SK-N-SH (cell line): ENCODE data around the gene ATRN. TPM values are rescaled to one million over a fixed set of nuclear protein-coding genes. Genes with fewer than 3 reads are reported as not detected.
"Not testable (repeated sequence)": the region's sequence is repeated elsewhere in the genome, so short reads cannot be mapped to it uniquely, and the experiment has no call there.

Experiments
- CTCF ChIA-PET: fragments of 300-600, 350-600 bp; formaldehyde crosslinking; extraction: SDS; loops from one replicate; lab custom pipeline; 2021; lab: Yijun Ruan, JAX
- POLR2A ChIA-PET: fragments of 350-600 bp; sonication (Branson Sonifier 250); formaldehyde crosslinking; extraction: SDS; loops from one replicate; lab custom pipeline; 2020; ENCODE audit warnings: antibody characterized with exemption, inconsistent platforms; lab: Yijun Ruan, JAX
- DNase-seq: peaks from one replicate; pipeline ENCODE4 v3.0.0; 2012
- H2AFZ ChIP-seq: fragments of 200-600 bp; sonication (generic); 2 replicates; pipeline ENCODE4 v1.8.1; 2016; ENCODE audit warnings: antibody characterized with exemption, mild to moderate bottlenecking, low read depth
- H3F3A ChIP-seq: fragments of 200-600 bp; sonication (generic); replicated peaks from 2 replicates; pipeline ENCODE3; 2016; ENCODE audit warnings: antibody characterized with exemption, mild to moderate bottlenecking; ENCODE audit not compliant: insufficient read depth
- H3K27ac ChIP-seq, 2 experiments: fragments of 200-500 bp in 1 of 2; fragments of 200-600 bp in 1 of 2; sonication (Bioruptor generic) in 1 of 2; sonication (generic), shearing (Covaris generic) in 1 of 2; 2 replicates each; pipeline versions ENCODE4 v1.5.1 to v1.6.1; 2014 to 2016; ENCODE audit warnings: low read depth in 2 of 2, inconsistent platforms in 1 of 2, low read length in 1 of 2, mild to moderate bottlenecking in 1 of 2, mixed read lengths in 1 of 2
- H3K27me3 ChIP-seq: fragments of 200-600 bp; sonication (generic), shearing (Covaris generic); 2 replicates; pipeline ENCODE4 v1.6.1; 2016; ENCODE audit warnings: mixed run types; ENCODE audit not compliant: insufficient read depth
- H3K36me3 ChIP-seq, 2 experiments: fragments of 200-500 bp in 1 of 2; fragments of 200-600 bp in 1 of 2; sonication (Bioruptor generic) in 1 of 2; sonication (generic) in 1 of 2; replicated peaks in 1 of 2; 2 replicates each; pipeline versions ENCODE3 to v1.5.1; 2014 to 2016; ENCODE audit warnings: low read length in 1 of 2, mild to moderate bottlenecking in 1 of 2; ENCODE audit not compliant: insufficient read depth in 2 of 2, control insufficient read depth in 1 of 2
- H3K4me1 ChIP-seq, 2 experiments: fragments of 200-500 bp in 1 of 2; fragments of 200-600 bp in 1 of 2; sonication (Bioruptor generic) in 1 of 2; sonication (generic), shearing (Covaris generic) in 1 of 2; 2 replicates each; pipeline versions ENCODE4 v1.5.1 to v1.6.1; 2014 to 2016; ENCODE audit warnings: low read depth in 1 of 2, low read length in 1 of 2, mixed run types in 1 of 2; ENCODE audit not compliant: insufficient read depth in 2 of 2, control insufficient read depth in 1 of 2
- H3K4me2 ChIP-seq: fragments of 200-600 bp; sonication (generic), shearing (Covaris generic); 2 replicates; pipeline ENCODE4 v1.6.1; 2017; ENCODE audit warnings: mixed run types
- H3K4me3 ChIP-seq, 2 experiments: fragments of 200-500 bp in 1 of 2; fragments of 200-600 bp in 1 of 2; sonication (Bioruptor generic) in 1 of 2; sonication (generic), shearing (Covaris generic) in 1 of 2; 2 replicates each; pipeline versions ENCODE4 v1.5.1 to v1.8.1; 2014 to 2016; ENCODE audit warnings: low read depth in 2 of 2, inconsistent platforms in 1 of 2, low read length in 1 of 2, mild to moderate bottlenecking in 1 of 2, mixed read lengths in 1 of 2, moderate library complexity in 1 of 2
- H3K79me2 ChIP-seq: fragments of 200-600 bp; sonication (generic); 2 replicates; pipeline ENCODE4 v1.8.1; 2017; ENCODE audit warnings: mild to moderate bottlenecking; ENCODE audit not compliant: insufficient read depth
- H3K9ac ChIP-seq: fragments of 200-600 bp; sonication (generic); 2 replicates; pipeline ENCODE4 v1.6.1; 2017; ENCODE audit warnings: mixed run types
- H3K9me2 ChIP-seq: fragments of 200-600 bp; sonication (generic); 2 replicates; pipeline ENCODE4 v1.6.1; 2017; ENCODE audit warnings: mixed run types
- H3K9me3 ChIP-seq: fragments of 200-600 bp; sonication (generic); 2 replicates; pipeline ENCODE4 v1.6.1; 2017; ENCODE audit warnings: mixed run types, mild to moderate bottlenecking, moderate library complexity
- H4K20me1 ChIP-seq: fragments of 200-600 bp; sonication (generic); 2 replicates; pipeline ENCODE4 v1.6.1; 2017; ENCODE audit warnings: mild to moderate bottlenecking, mixed run types; ENCODE audit not compliant: insufficient read depth
- CHD2 ChIP-seq: fragments of 150-350 bp; IDR thresholded peaks from 2 replicates; pipeline ENCODE4 v1.6.1; 2018; ENCODE audit warnings: low read length; ENCODE audit not compliant: partially characterized antibody
- ELF1 ChIP-seq: IDR thresholded peaks from 2 replicates; pipeline ENCODE4 v1.4.0; 2012
- FOXM1 ChIP-seq: IDR thresholded peaks from 2 replicates; pipeline ENCODE4 v1.4.0; 2012; ENCODE audit warnings: low read depth, mild to moderate bottlenecking
- JUND ChIP-seq: IDR thresholded peaks from 2 replicates; pipeline ENCODE4 v1.4.0; 2012
- MAX ChIP-seq: IDR thresholded peaks from 2 replicates; pipeline ENCODE4 v1.4.0; 2012; ENCODE audit warnings: low read depth
- MEF2A ChIP-seq: IDR thresholded peaks from 2 replicates; pipeline ENCODE4 v1.4.0; 2012; ENCODE audit warnings: low read depth, borderline replicate concordance
- MXI1 ChIP-seq: IDR thresholded peaks from 2 replicates; pipeline ENCODE4 v1.6.1; 2012; ENCODE audit warnings: mild to moderate bottlenecking, low read depth, low read length, improper control_type of control experiment
- NFIC ChIP-seq: IDR thresholded peaks from 2 replicates; pipeline ENCODE4 v1.4.0; 2012; ENCODE audit warnings: borderline replicate concordance
- NRF1 ChIP-seq: IDR thresholded peaks from 2 replicates; pipeline ENCODE4 v1.6.1; 2012; ENCODE audit warnings: low read depth, mild to moderate bottlenecking, low read length
- RAD21 ChIP-seq: IDR thresholded peaks from 2 replicates; pipeline ENCODE4 v1.6.1; 2012; ENCODE audit warnings: mild to moderate bottlenecking, low read length
- RXRA ChIP-seq: IDR thresholded peaks from 2 replicates; pipeline ENCODE4 v1.4.0; 2012; ENCODE audit warnings: low read depth, mild to moderate bottlenecking, borderline replicate concordance
- SIN3A ChIP-seq: IDR thresholded peaks from 2 replicates; pipeline ENCODE4 v1.6.1; 2012; ENCODE audit warnings: low read depth, mild to moderate bottlenecking, low read length, moderate library complexity, borderline replicate concordance
- TAF1 ChIP-seq: IDR thresholded peaks from 2 replicates; pipeline ENCODE4 v1.6.1; 2012; ENCODE audit warnings: low read depth, mild to moderate bottlenecking, low read length, moderate library complexity, borderline replicate concordance
- YY1 ChIP-seq: IDR thresholded peaks from 2 replicates; pipeline ENCODE4 v1.4.0; 2012; ENCODE audit warnings: low read depth, mild to moderate bottlenecking
- WGBS: methylation state at CpG from one replicate; pipeline ENCODE4 v1.1.6; 2017; ENCODE audit warnings: low lambda C conversion rate; 5-methylcytosine and 5-hydroxymethylcytosine counted together
- polyA plus RNA-seq, 3 experiments: library from polyadenylated mRNA; depleted of rRNA; stranded (reverse); fragments of >200 nt; gene quantifications; 2 replicates each; pipeline ENCODE4 v1.2.3, GENCODE V29; 2012
- TF ChIP-seq, protein P1 (sequence below): IDR thresholded peaks from 2 replicates; pipeline ENCODE4 v1.6.1; 2012; ENCODE audit warnings: mild to moderate bottlenecking, low read depth, low read length, moderate library complexity

ATRN gene
- polyA plus RNA-seq, 1 of the 3 experiments (the other 2 are of a cell fraction): 33.8 TPM

DNA sequence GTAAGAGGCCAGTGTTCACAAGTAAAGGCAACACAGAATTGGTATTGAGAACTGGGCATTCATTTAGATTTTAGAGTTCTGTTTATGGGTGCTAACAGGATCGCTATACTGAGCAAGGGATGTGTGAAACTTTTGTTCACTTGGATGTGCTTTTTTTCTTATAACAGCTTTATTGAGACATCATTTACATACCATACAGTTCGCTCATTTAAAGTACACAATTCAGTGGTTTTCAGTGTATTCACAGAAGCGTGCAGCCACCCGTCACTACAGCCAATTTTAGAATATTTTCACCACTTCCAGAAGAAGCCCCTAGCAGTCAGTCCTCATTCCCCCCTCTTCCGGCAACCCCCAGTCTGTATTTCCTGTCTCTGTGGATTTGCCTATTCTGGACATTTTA lies 143.6 kb downstream of the ATRN start:
- H3K27me3 ChIP-seq: no peaks in the 10 kb centered on the region
- H3K9ac ChIP-seq: no peak overlapping the region
- H3K4me1 ChIP-seq: no peaks in the 10 kb centered on the region; a peak in 1 of 4 replicates
- no peak for DNase-seq
- H3F3A ChIP-seq: no peaks in the 10 kb centered on the region
- CTCF ChIA-PET: interaction anchor here (0.5 to 1.7 kb wide), 2 partner anchors 50 to 240 kb away, joined by 3 to 5 read pairs; no protein-coding TSS in a partner anchor
- H3K36me3 ChIP-seq: peaks cover 0 to 4% of the 10 kb centered on the region in 2 experiments
- 94% methylated on average over 5 of the region's 5 CpGs for WGBS
- no peaks in the 10 kb centered on the region for H4K20me1 ChIP-seq
- TF ChIP-seq, protein P1, sequence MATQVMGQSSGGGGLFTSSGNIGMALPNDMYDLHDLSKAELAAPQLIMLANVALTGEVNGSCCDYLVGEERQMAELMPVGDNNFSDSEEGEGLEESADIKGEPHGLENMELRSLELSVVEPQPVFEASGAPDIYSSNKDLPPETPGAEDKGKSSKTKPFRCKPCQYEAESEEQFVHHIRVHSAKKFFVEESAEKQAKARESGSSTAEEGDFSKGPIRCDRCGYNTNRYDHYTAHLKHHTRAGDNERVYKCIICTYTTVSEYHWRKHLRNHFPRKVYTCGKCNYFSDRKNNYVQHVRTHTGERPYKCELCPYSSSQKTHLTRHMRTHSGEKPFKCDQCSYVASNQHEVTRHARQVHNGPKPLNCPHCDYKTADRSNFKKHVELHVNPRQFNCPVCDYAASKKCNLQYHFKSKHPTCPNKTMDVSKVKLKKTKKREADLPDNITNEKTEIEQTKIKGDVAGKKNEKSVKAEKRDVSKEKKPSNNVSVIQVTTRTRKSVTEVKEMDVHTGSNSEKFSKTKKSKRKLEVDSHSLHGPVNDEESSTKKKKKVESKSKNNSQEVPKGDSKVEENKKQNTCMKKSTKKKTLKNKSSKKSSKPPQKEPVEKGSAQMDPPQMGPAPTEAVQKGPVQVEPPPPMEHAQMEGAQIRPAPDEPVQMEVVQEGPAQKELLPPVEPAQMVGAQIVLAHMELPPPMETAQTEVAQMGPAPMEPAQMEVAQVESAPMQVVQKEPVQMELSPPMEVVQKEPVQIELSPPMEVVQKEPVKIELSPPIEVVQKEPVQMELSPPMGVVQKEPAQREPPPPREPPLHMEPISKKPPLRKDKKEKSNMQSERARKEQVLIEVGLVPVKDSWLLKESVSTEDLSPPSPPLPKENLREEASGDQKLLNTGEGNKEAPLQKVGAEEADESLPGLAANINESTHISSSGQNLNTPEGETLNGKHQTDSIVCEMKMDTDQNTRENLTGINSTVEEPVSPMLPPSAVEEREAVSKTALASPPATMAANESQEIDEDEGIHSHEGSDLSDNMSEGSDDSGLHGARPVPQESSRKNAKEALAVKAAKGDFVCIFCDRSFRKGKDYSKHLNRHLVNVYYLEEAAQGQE: no peak
- TF ChIP-seq CHD2 (no peak), JUND (no peak), ELF1 (no peak), MEF2A (no peak), FOXM1 (no peak), MAX (no peak), NFIC (no peak), RAD21 (no peak), TAF1 (no peak), NRF1 (no peak), SIN3A (no peak), YY1 (no peak), MXI1 (no peak), RXRA (no peak)
- H3K9me2 ChIP-seq: no peaks in the 10 kb centered on the region
- H3K4me3 ChIP-seq: no peak overlapping the region
- POLR2A ChIA-PET: no interaction called here
- H3K79me2 ChIP-seq: no peaks in the 10 kb centered on the region
- no peak overlapping the region for H3K4me2 ChIP-seq
- H2AFZ ChIP-seq: no peak overlapping the region
- no peaks in the 10 kb centered on the region for H3K9me3 ChIP-seq
- H3K27ac ChIP-seq: no peak overlapping the region

DNA sequence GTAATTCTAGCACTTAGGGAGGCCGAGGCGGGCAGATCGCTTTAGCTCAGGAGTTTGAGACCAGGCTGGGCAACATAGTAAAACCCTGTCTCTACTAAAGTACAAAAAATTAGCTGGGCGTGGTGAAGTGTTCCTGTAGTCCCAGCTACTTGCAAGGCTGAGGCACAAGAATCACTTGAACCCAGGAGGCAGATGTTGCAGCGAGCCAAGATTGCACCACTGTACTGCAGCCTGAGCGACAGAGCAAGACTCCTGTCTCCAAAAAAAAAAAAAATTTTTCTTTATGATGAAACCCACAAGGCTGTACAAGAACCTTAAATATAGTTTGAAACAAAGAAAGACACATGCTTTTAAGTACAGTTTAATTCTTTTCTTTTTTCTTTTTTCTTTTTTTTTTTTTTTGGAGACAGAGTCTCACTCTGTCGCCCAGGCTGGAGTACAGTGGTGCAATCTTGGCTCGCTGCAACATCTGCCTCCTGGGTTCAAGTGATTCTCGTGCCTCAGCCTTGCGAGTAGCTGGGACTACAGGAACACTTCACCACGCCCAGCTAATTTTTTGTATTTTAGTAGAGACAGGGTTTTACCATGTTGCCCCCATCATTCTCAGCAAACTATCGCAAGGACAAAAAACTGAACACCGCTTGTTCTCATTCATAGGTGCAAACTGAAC lies 144.5 kb downstream of the ATRN start:
- POLR2A ChIA-PET, H3F3A ChIP-seq, DNase-seq, H3K9ac ChIP-seq, H3K9me3 ChIP-seq, H3K27me3 ChIP-seq, H3K79me2 ChIP-seq, H4K20me1 ChIP-seq, H3K4me2 ChIP-seq, H3K4me3 ChIP-seq, H3K4me1 ChIP-seq, H3K9me2 ChIP-seq, H3K27ac ChIP-seq, H3K36me3 ChIP-seq, H2AFZ ChIP-seq: not testable (repeated sequence)
- CTCF ChIA-PET: interaction anchor here (1.0 to 1.7 kb wide), 2 partner anchors 8 to 51 kb away, joined by 3 to 5 read pairs; no protein-coding TSS in a partner anchor
- WGBS: 96% methylated on average over 13 of the region's 13 CpGs
